HG03064 (cell line): Measurements from ENCODE around the gene DRC7.

Source experiments
- ATAC-seq: cut with Tn5 transposase; IDR thresholded peaks from one replicate; pipeline ENCODE4 v1.9.1; 2021; ENCODE audit warnings: low read depth; ENCODE audit not compliant: unreplicated experiment

Gene DRC7

DNA sequence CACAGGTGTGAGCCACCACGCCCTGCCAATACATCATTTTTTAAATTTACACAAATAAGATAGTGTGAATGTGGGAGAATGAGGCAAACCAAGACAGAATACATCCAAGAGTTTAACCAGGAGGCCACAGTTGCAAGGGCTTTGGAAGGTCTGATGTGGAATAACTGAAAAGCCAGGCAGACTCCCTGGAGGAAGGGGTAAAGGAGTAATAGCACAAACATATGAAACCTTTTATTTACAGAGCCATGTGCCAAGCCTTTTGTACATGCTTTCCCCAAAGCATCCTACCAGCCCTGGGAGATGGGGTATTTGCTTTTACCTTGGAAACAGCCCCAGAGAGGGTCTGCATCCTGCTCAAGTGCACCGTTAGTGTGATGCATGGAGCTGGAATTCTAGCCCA is 21.8 kb upstream of the DRC7 start:
- no peak for ATAC-seq

DNA sequence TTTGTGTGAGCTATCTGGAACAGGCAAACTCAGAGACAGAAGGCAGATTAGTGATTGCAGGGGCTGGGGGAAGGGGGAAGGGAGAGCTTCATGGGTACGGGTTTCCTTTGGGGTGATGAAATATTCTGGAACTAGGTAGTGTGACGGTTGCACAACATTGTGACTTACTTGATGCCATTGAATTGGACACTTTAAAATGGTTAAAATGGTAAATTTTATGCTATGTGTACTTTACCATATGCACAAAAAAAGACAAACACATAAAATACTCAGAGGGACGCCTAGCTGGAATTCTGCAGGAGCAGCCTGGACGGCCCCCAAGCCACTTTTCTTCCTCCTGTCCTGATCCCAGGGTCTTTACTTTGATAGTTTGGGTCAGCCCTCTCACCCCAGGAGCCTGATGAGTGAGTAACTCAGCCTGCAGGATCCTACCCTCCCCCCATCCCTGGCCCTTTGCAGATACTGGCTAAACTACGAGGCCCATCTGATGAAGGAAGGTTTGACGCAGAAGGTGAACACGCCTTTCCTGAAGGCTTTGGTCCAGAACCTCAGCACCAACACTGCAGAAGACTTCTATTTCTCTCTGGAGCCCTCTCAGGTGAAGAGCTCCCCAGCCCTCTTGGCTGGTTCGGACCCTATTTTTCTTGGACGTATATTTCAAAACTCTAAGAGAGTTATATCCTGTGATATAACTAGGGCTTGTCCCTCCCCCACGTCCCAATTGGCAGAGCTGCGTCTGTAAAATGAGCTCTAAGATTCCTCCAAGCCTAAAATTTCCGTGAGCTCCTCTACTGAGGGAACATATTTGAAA is 18.7 kb upstream of the DRC7 start:
- ATAC-seq: no peak

DNA sequence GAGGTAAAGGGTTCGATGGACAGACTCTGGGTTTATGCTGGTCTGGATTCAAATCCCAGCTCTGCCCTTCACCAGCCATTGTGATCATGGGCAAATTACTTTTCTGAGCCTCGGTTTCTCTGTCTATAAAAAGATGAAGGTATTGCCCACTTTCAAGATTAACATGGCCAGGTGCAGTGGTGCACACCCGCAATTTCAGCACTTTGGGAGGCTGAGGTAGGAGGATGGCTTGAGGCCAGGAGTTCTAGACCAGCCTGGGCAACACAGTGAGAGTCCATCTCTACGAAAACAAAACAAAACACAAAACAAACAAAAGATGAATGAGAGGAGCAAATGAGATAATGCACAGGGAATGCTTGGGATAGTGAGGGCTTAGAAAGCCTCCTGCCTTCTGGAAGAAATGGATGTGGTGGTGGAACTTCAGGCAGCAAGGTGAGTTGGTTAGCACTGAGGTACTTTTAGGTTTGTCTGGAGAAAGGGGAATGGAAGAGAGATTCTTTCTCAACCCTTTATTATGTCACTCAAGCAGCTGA is 18.0 kb upstream of the DRC7 start:
- ATAC-seq: no peak

DNA sequence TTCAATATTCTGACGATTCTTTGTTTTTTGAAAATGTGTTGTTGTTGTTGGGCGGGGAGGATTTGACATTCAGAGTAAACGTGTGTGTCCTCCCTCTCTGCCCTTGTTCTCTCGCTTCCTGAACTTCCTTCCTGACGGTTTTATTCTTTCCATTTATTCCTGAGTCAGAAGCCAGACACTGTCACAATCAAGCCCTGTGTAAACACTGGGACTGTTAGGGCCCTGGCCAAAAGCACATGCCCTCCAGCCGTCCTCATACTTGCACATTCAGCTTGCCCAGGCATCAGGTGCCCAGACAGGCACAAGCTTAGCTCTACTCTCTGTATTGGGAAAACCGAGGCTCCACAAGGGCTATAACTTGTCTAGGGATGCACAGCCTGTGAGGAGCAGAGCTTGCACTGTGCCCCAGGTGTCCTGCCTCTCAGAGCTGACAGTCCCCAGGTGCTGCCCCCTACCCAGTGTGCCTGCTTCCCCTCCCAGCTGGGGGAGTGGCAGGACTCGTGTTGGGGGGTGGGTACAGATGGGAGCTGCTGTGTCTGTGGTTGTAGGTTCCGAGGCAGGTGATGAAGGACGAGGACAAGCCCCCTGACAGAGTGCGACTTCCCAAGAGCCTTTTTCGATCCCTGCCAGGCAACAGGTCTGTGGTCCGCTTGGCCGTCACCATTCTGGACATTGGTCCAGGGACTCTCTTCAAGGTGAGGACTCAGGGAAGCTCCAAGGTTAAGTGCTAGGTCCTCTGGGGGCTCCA is 16.8 kb upstream of the DRC7 start:
- no peak for ATAC-seq

DNA sequence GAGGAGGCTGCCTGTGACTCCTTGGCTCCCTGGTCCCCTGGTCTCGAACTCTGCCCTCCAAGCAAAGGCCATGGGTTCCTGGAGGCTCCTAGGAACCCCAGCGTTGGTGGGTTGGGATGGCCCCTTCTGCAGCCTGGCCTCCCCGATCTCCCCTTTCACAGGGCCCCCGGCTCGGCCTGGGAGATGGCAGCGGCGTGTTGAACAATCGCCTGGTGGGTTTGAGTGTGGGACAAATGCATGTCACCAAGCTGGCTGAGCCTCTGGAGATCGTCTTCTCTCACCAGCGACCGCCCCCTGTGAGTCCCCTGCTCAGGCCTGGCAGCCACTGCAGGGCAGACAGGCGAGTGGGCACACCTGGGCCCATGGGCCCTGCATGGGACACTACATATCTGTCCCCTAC is 15.6 kb upstream of the DRC7 start:
- no peak for ATAC-seq

DNA sequence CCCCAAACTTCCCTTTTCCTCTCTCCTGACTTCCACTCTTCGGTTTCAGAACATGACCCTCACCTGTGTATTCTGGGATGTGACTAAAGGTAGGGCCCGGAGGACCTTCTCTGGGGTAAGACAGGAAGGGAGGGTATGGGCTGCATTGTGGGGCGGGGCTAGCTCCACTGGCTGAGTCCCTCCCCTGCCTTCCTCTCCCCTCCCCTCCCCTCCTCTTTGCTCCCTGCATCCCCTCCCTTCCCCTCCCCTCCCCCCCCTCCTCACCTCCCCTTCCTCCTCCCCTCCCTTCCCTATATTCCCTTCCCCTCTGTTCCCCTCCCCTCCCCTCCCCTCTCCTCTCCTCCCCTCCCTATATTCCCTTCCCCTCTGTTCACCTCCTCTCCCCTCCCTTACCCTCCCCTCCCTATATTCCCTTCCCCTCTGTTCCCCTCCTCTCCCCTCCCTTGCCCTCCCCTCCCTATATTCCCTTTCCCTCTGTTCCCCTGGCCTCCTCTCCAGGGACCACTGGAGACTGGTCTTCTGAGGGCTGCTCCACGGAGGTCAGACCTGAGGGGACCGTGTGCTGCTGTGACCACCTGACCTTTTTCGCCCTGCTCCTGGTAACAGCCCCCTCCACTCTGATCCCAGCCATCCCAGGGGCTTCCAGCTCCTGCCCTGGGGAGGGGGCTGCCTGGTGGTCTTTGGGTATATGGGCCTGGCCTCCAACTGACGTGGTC is 14.7 kb upstream of the DRC7 start:
- ATAC-seq: no peak

DNA sequence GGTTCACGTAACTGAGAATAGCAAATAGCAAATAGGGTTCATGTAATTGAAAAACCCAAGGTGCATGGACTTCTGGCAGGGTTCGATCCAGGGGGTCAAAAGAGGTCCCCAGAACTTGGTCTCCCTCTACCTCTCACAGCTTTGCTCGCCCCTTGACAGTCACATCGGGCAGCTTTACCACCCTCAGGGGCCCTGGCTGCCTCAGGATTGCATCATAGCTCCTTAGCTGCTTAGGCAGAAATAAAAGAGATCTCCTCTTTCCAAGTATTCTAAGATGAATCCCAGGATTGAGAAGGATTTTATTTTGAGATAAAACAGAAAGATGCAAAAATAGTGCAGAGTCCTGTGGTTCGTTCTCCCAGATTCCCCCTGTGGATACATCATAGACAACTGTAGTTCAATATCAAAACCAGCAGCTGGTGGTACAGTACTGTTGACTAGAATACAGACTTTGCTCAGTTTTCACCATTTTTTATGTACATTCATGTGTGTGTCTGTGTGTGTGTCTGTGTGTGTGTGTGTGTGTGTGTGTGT is 13.7 kb upstream of the DRC7 start:
- ATAC-seq: no peak

DNA sequence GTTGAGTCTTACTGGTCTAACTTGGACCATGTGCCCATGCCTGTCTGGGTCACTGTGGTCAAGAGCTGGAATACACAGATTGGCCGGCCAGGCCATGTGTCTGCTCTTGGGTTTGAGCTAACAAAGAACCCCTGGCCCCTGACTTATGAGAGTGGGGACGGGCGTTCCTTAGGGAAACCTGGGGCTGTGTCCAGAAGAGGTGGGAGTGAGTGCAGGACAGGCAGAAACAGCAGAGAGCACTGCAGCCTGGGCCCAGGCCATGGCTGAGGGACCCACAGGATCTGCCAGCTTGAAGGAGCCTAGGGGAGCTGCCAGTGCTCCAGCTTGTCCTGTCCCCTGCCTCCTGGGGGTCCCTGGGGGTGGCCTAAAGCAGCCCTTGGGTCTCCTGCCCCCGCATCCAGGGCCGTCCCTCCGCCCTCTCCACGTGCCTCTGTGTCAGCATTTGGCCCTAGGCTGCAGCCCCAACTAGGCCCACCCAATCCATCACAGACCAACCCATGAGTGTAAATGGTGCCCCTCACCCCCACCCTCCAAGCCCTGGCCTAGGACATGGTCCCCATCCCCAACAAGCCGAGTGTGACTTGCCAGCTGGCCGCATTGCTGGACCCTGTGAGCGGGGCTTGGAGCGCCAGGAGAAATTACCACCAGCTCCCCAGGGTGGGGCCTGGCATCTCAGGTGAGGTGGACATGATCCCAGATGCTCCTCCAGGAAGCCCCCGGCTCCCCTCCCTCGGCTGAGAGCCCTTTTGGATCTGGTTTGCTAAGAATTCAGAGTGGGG is 12.5 kb upstream of the DRC7 start:
- ATAC-seq: no peak

DNA sequence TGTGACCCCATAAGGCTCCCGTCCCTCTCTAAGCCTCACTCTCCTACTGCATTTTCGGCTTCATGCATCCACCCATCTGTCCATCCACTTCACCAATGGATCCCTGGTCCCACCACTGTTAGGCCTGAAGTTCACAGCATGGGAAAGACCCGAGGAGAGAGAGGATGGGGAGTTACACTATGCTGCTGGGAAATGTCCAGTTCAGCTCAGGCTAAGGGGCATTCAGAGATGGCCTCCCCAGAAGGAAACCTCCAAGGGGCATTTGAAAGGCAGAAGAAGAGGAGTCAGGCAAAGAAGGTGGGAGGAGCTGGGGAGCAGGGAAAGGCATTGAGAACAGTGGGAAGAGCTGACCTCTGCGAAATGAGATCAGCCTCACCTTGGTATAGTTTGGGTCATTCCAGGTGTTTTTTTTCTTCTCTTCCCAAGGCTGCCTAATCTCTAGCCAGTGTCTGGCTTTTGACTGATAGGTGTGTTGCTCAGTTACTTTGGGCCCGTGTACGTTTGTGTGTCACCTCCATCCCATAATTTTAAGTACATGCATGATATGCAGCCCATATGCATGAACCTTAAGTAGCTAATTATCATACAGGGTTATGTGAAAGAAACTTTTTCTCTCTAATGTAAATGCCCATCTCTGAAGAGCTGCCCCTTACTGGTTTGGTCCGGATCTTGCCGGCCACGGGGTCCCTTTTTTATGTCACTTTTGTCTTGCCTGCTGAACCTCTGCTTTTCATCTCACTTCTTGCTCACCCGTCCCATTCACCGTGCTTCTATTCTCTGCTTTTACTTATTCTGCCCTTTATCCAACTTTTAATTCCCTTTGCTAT is 11.6 kb upstream of the DRC7 start:
- no peak for ATAC-seq

DNA sequence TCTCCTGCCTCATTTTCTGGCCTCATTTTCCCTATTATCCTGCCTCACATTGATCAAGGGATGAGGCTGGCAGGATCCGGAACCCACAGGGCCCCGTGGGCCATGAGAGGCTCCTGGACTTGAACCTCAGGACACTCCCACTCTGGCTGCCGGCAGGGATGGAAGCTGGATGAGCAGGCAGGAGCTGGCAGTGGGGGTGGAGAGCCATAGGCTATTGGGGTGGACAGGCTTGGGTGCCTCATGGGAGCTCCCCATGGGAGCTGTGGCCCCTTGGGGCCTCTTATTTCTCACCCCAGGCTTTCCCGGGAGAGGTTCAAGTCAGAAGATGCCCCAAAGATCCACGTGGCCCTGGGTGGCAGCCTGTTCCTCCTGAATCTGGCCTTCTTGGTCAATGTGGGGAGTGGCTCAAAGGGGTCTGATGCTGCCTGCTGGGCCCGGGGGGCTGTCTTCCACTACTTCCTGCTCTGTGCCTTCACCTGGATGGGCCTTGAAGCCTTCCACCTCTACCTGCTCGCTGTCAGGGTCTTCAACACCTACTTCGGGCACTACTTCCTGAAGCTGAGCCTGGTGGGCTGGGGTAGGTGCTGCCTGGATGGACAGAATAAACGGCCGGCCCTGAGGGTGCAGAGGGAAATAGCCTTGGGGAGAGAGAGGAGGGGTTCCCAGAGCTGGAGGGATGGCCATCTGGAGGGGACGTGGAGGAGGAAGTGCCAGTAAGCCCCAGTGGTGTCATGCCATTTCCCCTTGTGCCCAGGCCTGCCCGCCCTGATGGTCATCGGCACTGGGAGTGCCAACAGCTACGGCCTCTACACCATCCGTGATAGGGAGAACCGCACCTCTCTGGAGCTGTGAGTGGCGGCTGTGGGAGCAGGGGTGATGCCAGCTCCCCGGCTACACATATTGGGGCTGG is 10.7 kb upstream of the DRC7 start:
- no peak for ATAC-seq

DNA sequence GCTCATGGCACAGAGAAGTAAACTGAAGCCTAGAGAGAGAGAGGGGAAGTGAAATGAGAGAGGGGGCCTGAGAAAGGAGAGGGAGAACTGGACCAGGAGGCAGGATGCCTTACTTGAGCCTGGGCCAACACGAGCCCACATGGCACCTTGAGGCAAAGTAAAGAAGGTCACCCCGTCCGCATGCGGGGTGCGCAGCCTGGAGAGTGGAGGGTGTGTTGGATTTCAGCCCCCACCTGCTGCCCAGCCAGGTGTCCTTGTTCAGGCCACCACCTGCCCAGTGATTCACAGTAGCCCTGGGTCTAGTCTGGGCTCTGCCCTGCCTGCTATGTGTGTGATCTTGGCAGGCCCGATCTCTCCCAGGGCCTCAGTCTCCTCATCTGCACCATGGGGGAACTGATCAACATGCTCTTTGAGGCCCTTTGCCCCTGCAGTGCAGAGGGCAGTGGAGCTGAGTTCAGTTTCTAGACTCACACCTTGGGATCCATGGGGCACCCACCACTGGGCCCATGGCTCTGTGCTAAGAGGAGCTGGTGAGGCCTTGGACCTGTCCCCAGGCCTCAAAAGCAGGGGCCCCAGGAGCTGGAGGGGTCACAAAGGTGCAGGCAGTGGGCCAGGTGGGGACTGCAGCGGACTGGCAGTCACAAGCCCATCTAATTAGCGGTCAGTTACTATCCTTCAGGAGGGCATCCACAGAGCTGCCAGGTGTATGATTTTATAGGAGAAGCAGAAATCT is 9.8 kb upstream of the DRC7 start:
- ATAC-seq: no peak

DNA sequence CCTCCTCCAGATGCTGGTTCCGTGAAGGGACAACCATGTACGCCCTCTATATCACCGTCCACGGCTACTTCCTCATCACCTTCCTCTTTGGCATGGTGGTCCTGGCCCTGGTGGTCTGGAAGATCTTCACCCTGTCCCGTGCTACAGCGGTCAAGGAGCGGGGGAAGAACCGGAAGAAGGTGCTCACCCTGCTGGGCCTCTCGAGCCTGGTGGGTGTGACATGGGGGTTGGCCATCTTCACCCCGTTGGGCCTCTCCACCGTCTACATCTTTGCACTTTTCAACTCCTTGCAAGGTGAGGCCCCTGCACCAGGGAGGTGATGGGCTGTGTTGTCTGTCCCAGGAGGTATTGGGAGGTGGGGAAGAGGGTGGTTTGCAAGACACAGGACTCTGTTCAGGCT is 9.0 kb upstream of the DRC7 start:
- ATAC-seq: no peak

DNA sequence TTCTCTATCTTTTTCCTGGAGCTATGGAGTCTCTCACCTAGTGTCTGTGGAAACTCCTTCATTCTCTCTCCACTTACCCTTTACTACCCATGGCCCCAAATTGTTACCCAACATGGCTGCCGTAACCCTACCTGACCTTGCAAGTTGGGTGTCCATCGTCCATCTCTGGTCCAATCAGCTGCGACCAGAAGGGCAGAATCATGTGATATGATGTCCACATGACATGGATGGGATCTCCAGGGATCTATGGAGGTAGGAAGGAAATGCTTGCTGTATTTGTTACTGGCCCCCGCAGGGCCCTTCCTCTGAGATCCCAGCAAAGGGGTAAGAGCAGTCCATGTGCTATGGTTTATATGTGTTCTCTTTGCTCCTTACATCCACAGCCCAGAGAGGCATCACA is 8.0 kb upstream of the DRC7 start:
- no peak for ATAC-seq

DNA sequence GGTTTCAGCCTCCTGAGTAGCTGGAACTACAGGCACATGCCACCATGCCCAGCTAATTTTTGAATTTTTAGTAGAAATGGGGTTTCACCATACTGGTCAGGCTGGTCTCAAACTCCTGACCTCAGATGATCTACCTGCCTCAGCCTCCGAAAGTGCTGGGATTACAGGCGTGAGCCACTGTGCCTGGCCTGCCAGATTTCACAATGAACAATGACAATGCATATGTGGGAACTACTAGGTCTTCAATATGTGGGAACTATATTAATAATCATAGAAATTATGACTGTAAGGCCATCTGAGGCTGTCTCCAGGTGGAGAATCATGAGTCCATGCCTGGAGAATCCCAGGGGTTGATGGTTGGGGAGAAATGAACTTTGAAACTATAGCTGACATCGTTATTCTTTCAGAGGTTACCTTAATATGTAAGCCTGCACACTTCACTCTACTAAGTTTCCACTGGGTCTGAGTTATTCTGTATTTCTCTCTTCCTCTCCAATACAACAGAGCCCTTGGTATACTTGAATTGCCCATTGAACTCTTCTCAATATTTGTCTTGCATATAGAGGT is 7.2 kb upstream of the DRC7 start:
- no peak for ATAC-seq

DNA sequence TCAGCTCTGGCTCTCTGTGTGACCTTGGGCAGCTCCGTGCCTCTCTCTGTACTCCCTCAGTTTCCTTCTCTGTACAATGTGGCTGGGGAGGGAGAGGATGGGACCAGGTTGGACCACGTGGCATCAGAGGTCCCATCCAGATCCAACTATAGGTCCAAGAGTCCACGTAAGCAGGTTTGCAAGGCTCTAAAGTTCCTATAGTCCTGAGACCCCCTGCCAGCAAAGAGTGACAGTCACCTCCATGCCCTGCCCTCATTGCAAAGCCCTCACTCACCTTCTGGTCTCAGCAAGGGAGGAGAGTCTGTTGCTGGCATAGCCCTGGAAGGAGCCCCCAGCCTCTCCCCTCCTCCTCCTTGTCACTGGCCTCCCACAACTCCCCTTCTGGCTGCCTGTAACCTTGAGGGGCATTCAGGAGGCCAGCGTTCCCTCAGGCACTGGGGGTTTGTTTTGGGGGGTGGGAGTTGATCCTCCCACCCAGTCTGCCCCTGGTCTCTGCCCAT is 6.1 kb upstream of the DRC7 start:
- ATAC-seq: no peak

DNA sequence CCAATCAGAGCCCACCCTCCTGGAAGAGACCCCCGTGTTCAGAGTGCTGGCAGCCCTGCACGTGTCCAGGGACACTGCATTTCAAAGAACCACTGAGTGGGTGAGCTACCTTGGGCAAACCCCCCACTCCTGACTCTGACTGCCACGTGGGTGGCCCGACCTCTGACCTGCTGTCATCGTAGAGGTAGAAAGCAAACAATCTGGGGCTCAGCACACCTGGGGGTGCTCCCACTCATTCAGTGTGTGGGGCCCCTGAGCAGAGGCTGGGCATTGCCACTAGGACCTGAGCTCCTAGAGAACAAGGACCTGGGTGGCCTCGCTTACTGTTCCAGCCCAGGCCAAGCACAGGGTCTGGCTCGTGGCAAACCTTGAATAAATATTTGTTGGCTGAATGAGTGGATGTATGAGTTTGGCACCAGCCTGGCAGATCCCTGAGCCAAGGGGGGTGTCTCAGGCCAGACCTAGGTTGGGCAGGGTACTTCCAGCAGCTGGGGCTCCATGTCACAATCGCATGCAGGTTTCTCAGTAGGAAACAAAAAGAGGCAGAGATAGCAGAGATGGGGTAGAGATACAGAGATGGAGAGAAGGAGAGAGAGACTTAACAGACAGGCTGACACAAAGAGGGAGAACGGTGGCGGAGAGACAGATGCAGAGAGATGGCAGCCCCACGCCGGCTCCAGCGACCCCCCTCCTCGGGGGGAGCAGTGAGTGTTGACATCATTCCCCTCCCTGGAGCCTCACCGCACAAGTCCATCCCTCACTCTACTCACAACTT is 5.4 kb upstream of the DRC7 start:
- no peak for ATAC-seq
